Upper lobe of right lung (tissue), 1 donor: ENCODE measurements around the gene ANXA4. TPM values are rescaled to one million over a fixed set of nuclear protein-coding genes. Genes with fewer than 3 reads are reported as not detected.
A peak's percentile ranks its signal among the peaks of the same experiment; 100 is the strongest.

Experiments used
- ATAC-seq: fragments of 200-7000 bp; cut with Tn5 transposase; one replicate; pipeline ENCODE4 v1.9.1; 2020; ENCODE audit warnings: mild to moderate bottlenecking, moderate library complexity
- DNase-seq: peaks from one replicate; pipeline ENCODE4 v3.0.0-alpha.2; 2020
- H3K27ac ChIP-seq: fragments of 200-600 bp; one replicate; pipeline ENCODE4 v1.8.0; 2022
- H3K27me3 ChIP-seq: fragments of 200-600 bp; one replicate; pipeline ENCODE4 v1.8.0; 2022; ENCODE audit warnings: mild to moderate bottlenecking
- H3K36me3 ChIP-seq: fragments of 200-600 bp; one replicate; pipeline ENCODE4 v1.8.0; 2022
- H3K4me1 ChIP-seq: fragments of 200-600 bp; one replicate; pipeline ENCODE4 v1.8.0; 2022
- H3K4me3 ChIP-seq: fragments of 200-600 bp; one replicate; pipeline ENCODE4 v1.8.0; 2022; ENCODE audit warnings: mild to moderate bottlenecking
- H3K9me3 ChIP-seq: fragments of 200-600 bp; one replicate; pipeline ENCODE4 v1.8.0; 2022
- intact Hi-C: fragments of 100-400 bp; cut with DNase I; formaldehyde crosslinking; loops from one replicate; pipeline ENCODE4 v1.11.0; 2022
- total RNA-seq: library from RNA; stranded (reverse); fragmentation: NEBNext Ultra II Directional; extraction: Animal tissue kit (Norgen Biotek cat#: 25700); gene quantifications from one replicate; pipeline ENCODE4 v1.2.1, GENCODE V29; 2021
- TF ChIP-seq, protein P1 (sequence below): fragments of 200-600 bp; IDR thresholded peaks from one replicate; pipeline ENCODE4 v1.8.0; 2022; ENCODE audit warnings: antibody characterized with exemption
- donor health status: DM: no; HTN: yes; CAD: no; lungs with severe emphysema.

The ANXA4 gene
- total RNA-seq, 1 donor from 2014 or later, result 181 TPM

DNA sequence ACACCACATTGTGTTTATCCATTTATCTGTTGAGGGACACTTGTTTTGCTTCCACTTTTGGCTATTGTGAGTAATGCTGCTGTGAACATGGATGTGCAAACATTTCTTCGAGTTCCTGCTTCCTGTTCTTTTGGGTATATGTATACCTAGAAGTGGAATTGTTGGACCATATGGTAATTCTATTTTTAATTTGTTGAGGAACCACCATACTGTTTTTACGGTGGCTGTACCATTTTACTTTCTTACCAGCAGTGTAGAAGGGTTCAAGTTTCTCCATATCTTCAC, 23.1 kb downstream of the ANXA4 start:
- intact Hi-C loops, result no loop called here
- H3K36me3 ChIP-seq, result no peaks in the 10 kb centered on the region
- no peaks in the 10 kb centered on the region for H3K27me3 ChIP-seq
- TF ChIP-seq, protein P1, sequence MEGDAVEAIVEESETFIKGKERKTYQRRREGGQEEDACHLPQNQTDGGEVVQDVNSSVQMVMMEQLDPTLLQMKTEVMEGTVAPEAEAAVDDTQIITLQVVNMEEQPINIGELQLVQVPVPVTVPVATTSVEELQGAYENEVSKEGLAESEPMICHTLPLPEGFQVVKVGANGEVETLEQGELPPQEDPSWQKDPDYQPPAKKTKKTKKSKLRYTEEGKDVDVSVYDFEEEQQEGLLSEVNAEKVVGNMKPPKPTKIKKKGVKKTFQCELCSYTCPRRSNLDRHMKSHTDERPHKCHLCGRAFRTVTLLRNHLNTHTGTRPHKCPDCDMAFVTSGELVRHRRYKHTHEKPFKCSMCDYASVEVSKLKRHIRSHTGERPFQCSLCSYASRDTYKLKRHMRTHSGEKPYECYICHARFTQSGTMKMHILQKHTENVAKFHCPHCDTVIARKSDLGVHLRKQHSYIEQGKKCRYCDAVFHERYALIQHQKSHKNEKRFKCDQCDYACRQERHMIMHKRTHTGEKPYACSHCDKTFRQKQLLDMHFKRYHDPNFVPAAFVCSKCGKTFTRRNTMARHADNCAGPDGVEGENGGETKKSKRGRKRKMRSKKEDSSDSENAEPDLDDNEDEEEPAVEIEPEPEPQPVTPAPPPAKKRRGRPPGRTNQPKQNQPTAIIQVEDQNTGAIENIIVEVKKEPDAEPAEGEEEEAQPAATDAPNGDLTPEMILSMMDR, result no peak
- no peak for DNase-seq
- peak; percentile 16 for ATAC-seq
- no peak overlapping the region for H3K27ac ChIP-seq
- H3K4me3 ChIP-seq, result no peak overlapping the region
- H3K4me1 ChIP-seq, result peaks cover 52% of the 10 kb centered on the region
- no peaks in the 10 kb centered on the region for H3K9me3 ChIP-seq

GRCh38 chr2:69766014-69766413, 24.1 kb downstream of the ANXA4 start:
- TF ChIP-seq, protein P1, result no peak
- H3K4me1 ChIP-seq, result peaks cover 61% of the 10 kb centered on the region
- peak overlapping the region; percentile 59 for H3K27ac ChIP-seq
- no peak overlapping the region for H3K4me3 ChIP-seq
- no peaks in the 10 kb centered on the region for H3K36me3 ChIP-seq
- ATAC-seq, result no peak
- H3K9me3 ChIP-seq, result no peaks in the 10 kb centered on the region
- intact Hi-C loops, result no loop called here
- DNase-seq, result no peak
- H3K27me3 ChIP-seq, result no peaks in the 10 kb centered on the region

- no peaks in the 10 kb centered on the region for H3K9me3 ChIP-seq
- peaks cover 71% of the 10 kb centered on the region for H3K4me1 ChIP-seq
- intact Hi-C loops, result no loop called here
- no peak overlapping the region for H3K4me3 ChIP-seq
- TF ChIP-seq, protein P1, result peak; percentile 19
- no peak for ATAC-seq
- H3K27ac ChIP-seq, result peak overlapping the region; percentile 59
- H3K27me3 ChIP-seq, result no peaks in the 10 kb centered on the region
- H3K36me3 ChIP-seq, result no peaks in the 10 kb centered on the region
- no peak for DNase-seq
Observed at GRCh38 chr2:69767034-69767433, 25.1 kb downstream of the ANXA4 start.

GRCh38 chr2:69768235-69768634, 26.3 kb downstream of the ANXA4 start:
- H3K27me3 ChIP-seq, result no peaks in the 10 kb centered on the region
- no peak overlapping the region for H3K4me3 ChIP-seq
- ATAC-seq (no peak), DNase-seq (no peak)
- H3K36me3 ChIP-seq, result no peaks in the 10 kb centered on the region
- H3K27ac ChIP-seq, result no peak overlapping the region
- no peaks in the 10 kb centered on the region for H3K9me3 ChIP-seq
- TF ChIP-seq, protein P1, result no peak
- intact Hi-C loops, result no loop called here
- H3K4me1 ChIP-seq, result peaks cover 76% of the 10 kb centered on the region

DNA sequence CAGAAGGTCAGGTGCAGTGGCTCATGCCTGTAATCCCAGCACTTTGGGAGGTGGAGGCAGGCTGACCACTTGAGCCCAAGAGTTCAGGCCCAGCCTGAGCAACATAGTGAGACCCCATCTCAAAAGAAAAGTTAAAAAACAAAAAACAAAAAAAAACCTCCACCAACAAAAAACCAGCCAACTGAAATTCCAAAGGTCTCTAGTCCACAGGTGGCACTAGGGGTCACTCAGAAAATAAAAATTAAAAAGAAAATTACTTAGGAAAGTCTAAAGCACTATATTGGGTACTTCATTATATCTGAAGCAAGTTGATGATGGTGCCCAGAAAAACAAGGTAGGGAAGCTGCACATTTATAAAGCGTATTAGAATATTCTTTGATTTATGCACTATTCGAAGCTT, 26.9 kb downstream of the ANXA4 start:
- Histone ChIP-seq H3K9me3 (no peaks in the 10 kb centered on the region), H3K4me3 (no peak overlapping the region), H3K27me3 (no peaks in the 10 kb centered on the region), H3K4me1 (peaks cover 70% of the 10 kb centered on the region), H3K36me3 (no peaks in the 10 kb centered on the region), H3K27ac (no peak overlapping the region)
- DNase-seq (no peak), ATAC-seq (no peak)
- TF ChIP-seq, protein P1, result no peak
- intact Hi-C loops, result no loop called here

GRCh38 chr2:69769272-69769671, 27.3 kb downstream of the ANXA4 start:
- Histone ChIP-seq H3K4me1 (peaks cover 67% of the 10 kb centered on the region), H3K9me3 (no peaks in the 10 kb centered on the region), H3K4me3 (no peak overlapping the region), H3K36me3 (no peaks in the 10 kb centered on the region), H3K27ac (peak overlapping the region; percentile 45), H3K27me3 (no peaks in the 10 kb centered on the region)
- ATAC-seq (no peak), DNase-seq (no peak)
- TF ChIP-seq, protein P1, result no peak
- intact Hi-C loops, result no loop called here
